Middle frontal gyrus (tissue), 1 donor: ENCODE measurements around the gene DCXR.

Source experiments
- DNase-seq: peaks from one replicate; pipeline ENCODE4 v3.0.0-alpha.2; 2015; ENCODE audit warnings: low spot score; ENCODE audit errors: extremely low spot score

The DCXR gene

GRCh38 chr17:81998691-81999438, 38.6 kb downstream of the DCXR start:
- no peak for DNase-seq

DNA sequence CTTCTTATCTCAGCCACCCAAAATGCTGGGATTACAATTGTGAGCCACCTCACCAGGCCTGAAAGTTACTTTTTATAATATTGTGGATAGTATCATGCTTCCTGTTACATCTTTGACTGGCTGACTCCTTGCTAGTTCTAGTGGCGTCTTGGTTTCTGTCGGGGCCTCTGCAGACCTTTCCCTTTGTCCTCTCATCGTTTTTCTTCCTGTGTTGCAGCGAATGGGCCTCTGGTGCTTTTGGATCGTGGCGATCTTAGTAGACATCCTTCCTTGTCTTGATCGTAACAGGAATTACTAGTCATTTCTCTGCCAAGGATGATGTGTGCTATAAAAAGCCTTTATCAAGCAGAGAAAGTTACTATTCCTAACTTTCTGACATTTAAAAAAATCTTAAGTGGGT, 39.3 kb downstream of the DCXR start:
- no peak for DNase-seq

GRCh38 chr17:81996757-81997441, 40.6 kb downstream of the DCXR start:
- no peak for DNase-seq

DNA sequence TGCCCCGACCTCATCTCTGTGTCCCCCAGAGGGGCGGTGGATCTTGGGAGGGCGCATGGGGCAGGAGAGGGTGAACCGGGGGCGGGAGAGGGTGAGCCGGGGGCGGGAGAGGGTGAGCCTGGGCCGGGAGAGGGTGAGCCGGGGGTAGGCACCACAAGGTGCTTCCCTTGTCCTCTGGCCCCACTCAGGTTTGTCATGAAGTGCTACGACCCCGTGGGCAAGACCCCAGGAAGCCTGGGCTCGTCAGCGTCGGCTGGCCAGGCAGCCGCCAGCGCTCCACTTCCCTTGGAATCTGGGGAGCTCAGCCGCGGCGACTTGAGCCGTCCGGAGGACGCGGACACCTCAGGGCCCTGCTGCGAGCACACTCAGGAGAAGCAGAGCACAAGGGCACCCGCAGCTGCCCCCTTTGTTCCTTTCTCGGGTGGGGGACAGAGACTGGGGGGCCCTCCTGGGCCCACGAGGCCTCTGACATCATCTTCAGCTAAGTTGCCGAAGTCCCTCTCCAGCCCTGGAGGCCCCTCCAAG, 41.2 kb downstream of the DCXR start:
- no peak for DNase-seq

DNA sequence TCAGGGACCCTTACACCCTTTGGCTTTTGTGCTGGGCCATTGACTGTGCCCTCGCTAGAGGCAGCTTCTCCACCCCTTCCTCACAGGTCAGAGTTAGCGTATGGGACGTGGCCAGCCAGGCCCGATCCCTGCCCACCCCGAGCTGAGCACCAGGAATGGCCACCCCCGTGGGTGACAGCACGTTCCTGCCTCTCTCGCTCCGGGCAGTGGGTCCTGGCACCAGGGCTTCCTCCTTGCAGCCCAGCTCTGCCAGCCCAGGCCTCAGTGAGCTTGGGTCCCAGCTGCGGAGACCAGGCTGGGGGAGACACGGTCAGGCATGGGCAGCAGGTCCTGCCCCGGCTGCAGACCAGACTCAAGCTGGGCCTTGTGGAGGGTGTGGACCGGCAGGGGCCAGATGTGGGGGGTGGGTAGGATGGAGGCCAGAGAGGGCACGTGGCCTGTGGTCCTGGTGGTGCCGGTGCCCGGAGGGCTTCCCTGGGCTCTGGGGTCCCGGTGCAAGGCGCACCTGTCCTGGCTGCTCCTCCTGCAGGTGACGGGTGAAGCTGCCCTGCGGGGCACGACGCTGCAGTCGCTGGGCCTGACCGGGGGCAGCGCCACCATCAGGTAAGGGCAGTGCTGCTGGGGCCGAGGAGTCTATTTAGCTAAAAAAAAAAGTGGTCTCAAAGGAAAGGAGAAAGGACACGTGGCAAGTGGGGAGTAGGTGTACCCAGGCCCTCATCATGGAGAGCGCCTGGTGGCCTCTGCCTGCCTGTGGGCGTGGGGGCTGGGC, 41.9 kb downstream of the DCXR start:
- DNase-seq: no peak

DNA sequence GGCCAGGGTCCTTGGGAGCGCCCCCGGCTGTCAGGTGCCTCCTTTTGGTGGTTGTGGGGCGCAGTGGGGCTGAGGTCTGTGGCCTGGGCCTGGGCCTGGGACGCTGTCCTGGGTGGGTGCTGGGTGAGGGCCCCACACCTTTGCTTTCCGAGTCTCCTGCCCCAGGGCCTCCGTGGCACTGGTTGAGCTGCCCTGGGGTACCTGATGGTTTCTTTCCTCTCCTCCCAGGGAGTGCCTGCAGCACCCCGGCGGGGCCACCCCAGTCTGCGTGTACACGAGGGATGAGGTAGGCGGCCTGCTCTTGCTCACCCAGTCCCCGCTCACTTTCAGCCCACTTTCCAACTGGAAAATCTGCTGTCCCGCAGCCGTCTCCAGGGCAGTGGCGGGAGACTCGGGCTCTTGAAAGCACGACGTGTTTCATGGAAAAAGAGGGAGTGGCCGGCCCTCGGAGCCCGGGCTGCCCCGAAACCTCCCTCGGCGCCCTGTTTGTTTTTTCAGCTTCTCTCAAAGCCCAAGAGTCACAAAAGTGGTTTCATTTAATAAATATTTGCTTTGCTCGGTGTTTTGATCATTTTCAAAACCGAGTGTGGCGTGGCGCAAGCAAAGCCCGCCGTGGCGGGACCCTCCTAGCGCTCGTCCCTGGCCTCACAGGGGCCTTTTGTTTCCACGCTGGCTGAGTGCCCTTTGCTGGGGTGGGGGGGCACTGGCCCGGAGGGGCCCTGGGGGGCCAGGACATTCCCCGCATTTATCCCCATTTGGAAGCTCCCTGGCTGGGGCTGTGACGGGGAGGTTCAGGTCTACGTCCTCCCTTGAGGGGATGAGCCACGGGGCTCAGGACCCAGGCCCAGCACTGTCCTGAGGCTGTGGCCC, 42.7 kb downstream of the DCXR start:
- no peak for DNase-seq

GRCh38 chr17:81993729-81994592, 43.5 kb downstream of the DCXR start:
- no peak for DNase-seq

DNA sequence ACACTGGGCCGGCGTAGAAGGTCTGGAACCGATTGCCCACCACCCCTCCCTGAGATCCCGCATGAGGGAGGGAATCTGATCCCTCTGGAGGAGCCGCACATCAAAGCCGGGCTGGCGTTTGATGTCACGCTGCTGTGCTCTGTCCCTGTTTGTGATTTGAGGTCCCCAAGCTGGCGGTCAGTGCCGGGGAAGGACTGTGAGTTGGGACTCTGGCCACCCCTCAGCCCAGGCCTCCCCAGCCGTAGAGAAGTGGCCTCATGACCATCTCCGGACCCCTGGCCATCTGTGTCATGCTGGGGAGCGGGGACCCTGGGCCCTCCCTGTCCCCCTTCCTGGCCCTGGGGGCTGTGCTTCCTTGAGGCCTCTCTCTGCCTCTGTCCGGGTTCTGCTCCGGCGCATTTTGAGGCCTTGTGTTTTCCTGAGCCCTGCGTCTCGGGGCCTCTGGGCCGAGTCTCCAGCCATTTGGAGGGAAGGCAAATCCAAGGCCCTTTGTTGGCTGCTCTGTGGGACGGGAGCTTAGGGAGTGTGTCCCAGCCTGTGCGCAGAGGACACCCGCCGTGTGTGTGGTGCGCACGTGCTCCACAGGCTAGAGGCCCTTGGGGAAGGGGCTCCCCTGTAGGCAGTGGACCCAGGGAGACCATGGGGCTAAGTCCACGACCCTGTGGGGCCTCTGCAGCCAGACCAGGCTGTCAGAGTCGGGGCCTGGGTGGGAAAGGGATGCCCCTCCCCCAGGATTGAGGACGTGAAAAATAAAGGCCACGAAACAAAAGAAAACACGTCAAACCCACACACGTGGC, 45.0 kb downstream of the DCXR start:
- no peak for DNase-seq

- no peak for DNase-seq
These were observed 45.7 kb downstream of the DCXR start for GRCh38 chr17:81991684-81992305.

GRCh38 chr17:81990836-81991683, 46.4 kb downstream of the DCXR start:
- no peak for DNase-seq

GRCh38 chr17:81987161-81987770, 50.2 kb downstream of the DCXR start:
- DNase-seq: no peak

GRCh38 chr17:81986606-81987005, 50.9 kb downstream of the DCXR start:
- DNase-seq: no peak
